ENCODE data around the gene NPR1.
"Not testable (repeated sequence)": the region's sequence is repeated elsewhere in the genome, so short reads cannot be mapped to it uniquely, and the experiment has no call there.

NPR1 gene

GRCh38 chr1:153648000-153648643, 30.4 kb upstream of the NPR1 start:
- in situ Hi-C loops (cut with HindIII; ENCODE audit: low pct_ligation_motif_present, low pct_unique_long_range_greater_than_20kb, low sequenced_read_pairs): no loop called here
- peak; percentile 37 for DNase-seq

- in situ Hi-C loops (cut with HindIII; ENCODE audit: low pct_ligation_motif_present, low pct_unique_long_range_greater_than_20kb, low sequenced_read_pairs): no loop called here
- no peak for DNase-seq
Measured at GRCh38 chr1:153649137-153649862, 29.2 kb upstream of the NPR1 start.

- in situ Hi-C loops (cut with HindIII; ENCODE audit: low pct_ligation_motif_present, low pct_unique_long_range_greater_than_20kb, low sequenced_read_pairs): no loop called here
- no peak for DNase-seq
Measured at GRCh38 chr1:153649863-153650235, 28.6 kb upstream of the NPR1 start.

GRCh38 chr1:153651771-153652170, 26.7 kb upstream of the NPR1 start:
- in situ Hi-C loops (cut with HindIII; ENCODE audit: low pct_ligation_motif_present, low pct_unique_long_range_greater_than_20kb, low sequenced_read_pairs): no loop called here
- DNase-seq: no peak

GRCh38 chr1:153652805-153653500, 25.5 kb upstream of the NPR1 start:
- in situ Hi-C loops (cut with HindIII; ENCODE audit: low pct_ligation_motif_present, low pct_unique_long_range_greater_than_20kb, low sequenced_read_pairs): no loop called here
- DNase-seq: peak; percentile 44

GRCh38 chr1:153655333-153655732, 23.2 kb upstream of the NPR1 start:
- no peak for DNase-seq
- in situ Hi-C loops (cut with HindIII; ENCODE audit: low pct_ligation_motif_present, low pct_unique_long_range_greater_than_20kb, low sequenced_read_pairs): no loop called here

GRCh38 chr1:153658400-153659174, 19.9 kb upstream of the NPR1 start, which contains the start of gene SNAPIN:
TSS of gene SNAPIN (plus strand) at chr1:153658703. CDS start at chr1:153658744, 41 bp downstream.
- DNase-seq: peak; percentile 90

GRCh38 chr1:153659175-153659534, 19.3 kb upstream of the NPR1 start:
- no peak for DNase-seq
- in situ Hi-C loops (cut with HindIII; ENCODE audit: low pct_ligation_motif_present, low pct_unique_long_range_greater_than_20kb, low sequenced_read_pairs): no loop called here

More at GRCh38 chr1:153658400-153659174, 19.9 kb upstream of the NPR1 start, which contains the start of gene SNAPIN:
- in situ Hi-C loops (cut with HindIII; ENCODE audit: low pct_ligation_motif_present, low pct_unique_long_range_greater_than_20kb, low sequenced_read_pairs): no loop called here

GRCh38 chr1:153659656-153660055, 18.8 kb upstream of the NPR1 start:
- no peak for DNase-seq
- in situ Hi-C loops (cut with HindIII; ENCODE audit: low pct_ligation_motif_present, low pct_unique_long_range_greater_than_20kb, low sequenced_read_pairs): no loop called here

GRCh38 chr1:153661111-153661708, 17.3 kb upstream of the NPR1 start:
- no peak for DNase-seq
- in situ Hi-C loops (cut with HindIII; ENCODE audit: low pct_ligation_motif_present, low pct_unique_long_range_greater_than_20kb, low sequenced_read_pairs): no loop called here

GRCh38 chr1:153662269-153662668, 16.2 kb upstream of the NPR1 start:
- no peak for DNase-seq
- in situ Hi-C loops (cut with HindIII; ENCODE audit: low pct_ligation_motif_present, low pct_unique_long_range_greater_than_20kb, low sequenced_read_pairs): no loop called here

- in situ Hi-C loops (cut with HindIII; ENCODE audit: low pct_ligation_motif_present, low pct_unique_long_range_greater_than_20kb, low sequenced_read_pairs): no loop called here
- DNase-seq: no peak
Measured at GRCh38 chr1:153663211-153663610, 15.3 kb upstream of the NPR1 start.

GRCh38 chr1:153667439-153667838, 11.0 kb upstream of the NPR1 start:
- in situ Hi-C loops (cut with HindIII; ENCODE audit: low pct_ligation_motif_present, low pct_unique_long_range_greater_than_20kb, low sequenced_read_pairs): no loop called here
- DNase-seq: no peak

- in situ Hi-C loops (cut with HindIII; ENCODE audit: low pct_ligation_motif_present, low pct_unique_long_range_greater_than_20kb, low sequenced_read_pairs); DNase-seq: not testable (repeated sequence)
Measured at GRCh38 chr1:153668672-153669071, 9.8 kb upstream of the NPR1 start.

- in situ Hi-C loops (cut with HindIII; ENCODE audit: low pct_ligation_motif_present, low pct_unique_long_range_greater_than_20kb, low sequenced_read_pairs): no loop called here
- DNase-seq: peak; percentile 53
Measured at GRCh38 chr1:153669606-153670005, 8.9 kb upstream of the NPR1 start.

- in situ Hi-C loops (cut with HindIII; ENCODE audit: low pct_ligation_motif_present, low pct_unique_long_range_greater_than_20kb, low sequenced_read_pairs): no loop called here
- DNase-seq: no peak
Measured at GRCh38 chr1:153670257-153670858, 8.1 kb upstream of the NPR1 start.

GRCh38 chr1:153670859-153671627, 7.4 kb upstream of the NPR1 start, which contains the start of gene ILF2:
TSS of gene ILF2 (minus strand) at chr1:153670993. CDS start at chr1:153670922, 71 bp downstream.
- DNase-seq: peak; percentile 100
- in situ Hi-C loops (cut with HindIII; ENCODE audit: low pct_ligation_motif_present, low pct_unique_long_range_greater_than_20kb, low sequenced_read_pairs): no loop called here

Data from ACHN (cell line).